ENCODE results near the gene SERPINB2. TPM values are rescaled to one million over a fixed set of nuclear protein-coding genes. Genes with fewer than 3 reads are reported as not detected.

Gene SERPINB2
- total and polyA plus RNA-seq, 2 donors (not counting 1 experiment from before 2014, with no cell fraction given) = 0.25 to 1.4 TPM

GRCh38 chr18:63883617-63884016 is 3.9 kb upstream of the SERPINB2 start:
- POLR2A ChIA-PET = no interaction called here
- Histone ChIP-seq H3K27ac (ENCODE audit: low read length in 2 of 2) (no peak overlapping the region), H3K9me3 (ENCODE audit: control extremely low read depth in 1 of 3, control insufficient read depth in 2 of 3, insufficient read depth in 1 of 3, low read length in 2 of 3) (no peaks in the 10 kb centered on the region), H2AFZ (ENCODE audit: insufficient read depth, low read depth, low read length, poor library complexity, severe bottlenecking) (no peak overlapping the region), H3K4me1 (ENCODE audit: control insufficient read depth in 2 of 2, insufficient read depth in 2 of 2, low read length in 2 of 2) (no peaks in the 10 kb centered on the region), H4K20me1 (ENCODE audit: control insufficient read depth, insufficient read depth, low read length, poor library complexity, severe bottlenecking) (no peaks in the 10 kb centered on the region), H3K4me2 (replicated peaks; ENCODE audit: low read depth, low read length, poor library complexity, severe bottlenecking) (no peak overlapping the region), H3K9ac (ENCODE audit: low read length) (no peak overlapping the region), H3K4me3 (ENCODE audit: control extremely low read depth in 1 of 5, extremely low read depth in 1 of 5, insufficient read depth in 1 of 5, low read depth in 2 of 5, low read length in 4 of 5) (no peak overlapping the region), H3K27me3 (replicated peaks in 1 of 4; ENCODE audit: control extremely low read depth in 1 of 4, control insufficient read depth in 3 of 4, insufficient read depth in 4 of 4, low read length in 3 of 4) (no peaks in the 10 kb centered on the region), H3K36me3 (replicated peaks in 1 of 2; ENCODE audit: control extremely low read depth in 1 of 2, control insufficient read depth in 1 of 2, extremely low read depth in 1 of 2, insufficient read depth in 2 of 2, low read length in 1 of 2) (no peaks in the 10 kb centered on the region), H3K79me2 (ENCODE audit: control insufficient read depth, insufficient read depth, low read length) (no peaks in the 10 kb centered on the region)
- TF ChIP-seq EZH2 (IDR thresholded peaks at IDR 0.05; ENCODE audit: borderline replicate concordance, insufficient read depth, low read depth, low read length, poor library complexity, severe bottlenecking) (no peak), CTCF (IDR thresholded peaks at IDR 0.05) (no peak)
- Mint-ChIP-seq H3K27ac (no peak overlapping the region), H3K4me3 (no peak overlapping the region), H3K27me3 (peaks cover 18% of the 10 kb centered on the region), H3K4me1 (no peaks in the 10 kb centered on the region), H3K9me3 (ENCODE audit: insufficient read depth) (no peaks in the 10 kb centered on the region)
- intact Hi-C loops (cut with micrococcal nuclease) = no loop called here
- CTCF ChIA-PET = no interaction called here
- DNase-seq = no peak
- ATAC-seq (ENCODE audit: low read depth) = no peak

GRCh38 chr18:63888470-63889190 is 1.1 kb downstream of the SERPINB2 start:
- Histone ChIP-seq H3K9me3 (ENCODE audit: control extremely low read depth in 1 of 3, control insufficient read depth in 2 of 3, insufficient read depth in 1 of 3, low read length in 2 of 3) (no peaks in the 10 kb centered on the region), H3K79me2 (ENCODE audit: control insufficient read depth, insufficient read depth, low read length) (no peaks in the 10 kb centered on the region), H3K4me1 (ENCODE audit: control insufficient read depth in 2 of 2, insufficient read depth in 2 of 2, low read length in 2 of 2) (no peaks in the 10 kb centered on the region), H3K9ac (ENCODE audit: low read length) (no peak overlapping the region), H3K4me3 (ENCODE audit: control extremely low read depth in 1 of 5, extremely low read depth in 1 of 5, insufficient read depth in 1 of 5, low read depth in 2 of 5, low read length in 4 of 5) (no peak overlapping the region), H3K4me2 (replicated peaks; ENCODE audit: low read depth, low read length, poor library complexity, severe bottlenecking) (no peak overlapping the region), H2AFZ (ENCODE audit: insufficient read depth, low read depth, low read length, poor library complexity, severe bottlenecking) (no peak overlapping the region), H3K27me3 (replicated peaks in 1 of 4; ENCODE audit: control extremely low read depth in 1 of 4, control insufficient read depth in 3 of 4, insufficient read depth in 4 of 4, low read length in 3 of 4) (no peaks in the 10 kb centered on the region), H4K20me1 (ENCODE audit: control insufficient read depth, insufficient read depth, low read length, poor library complexity, severe bottlenecking) (no peaks in the 10 kb centered on the region), H3K36me3 (replicated peaks in 1 of 2; ENCODE audit: control extremely low read depth in 1 of 2, control insufficient read depth in 1 of 2, extremely low read depth in 1 of 2, insufficient read depth in 2 of 2, low read length in 1 of 2) (no peaks in the 10 kb centered on the region), H3K27ac (ENCODE audit: low read length in 2 of 2) (no peak overlapping the region)
- DNase-seq (no peak), ATAC-seq (ENCODE audit: low read depth) (no peak)
- Mint-ChIP-seq H3K27me3 (peaks cover 22% of the 10 kb centered on the region), H3K4me3 (no peak overlapping the region), H3K9me3 (ENCODE audit: insufficient read depth) (no peaks in the 10 kb centered on the region), H3K4me1 (no peaks in the 10 kb centered on the region), H3K27ac (no peak overlapping the region)
- TF ChIP-seq CTCF (IDR thresholded peaks at IDR 0.05) = no peak
- TF ChIP-seq EZH2 (IDR thresholded peaks at IDR 0.05; ENCODE audit: borderline replicate concordance, insufficient read depth, low read depth, low read length, poor library complexity, severe bottlenecking) = no peak
- WGBS (ENCODE audit: insufficient coverage) = 80% methylated on average over 1 of the region's 1 CpG
- POLR2A ChIA-PET = no interaction called here
- CTCF ChIA-PET = no interaction called here
- intact Hi-C loops (cut with micrococcal nuclease) = no loop called here
